GM12878 (cell line): Measurements from ENCODE around the gene ADGRD2. TPM values are rescaled to one million over a fixed set of nuclear protein-coding genes. Genes with fewer than 3 reads are reported as not detected.
A peak's percentile ranks its signal among the peaks of the same experiment; 100 is the strongest.

ENCODE experiments used
- ATAC-seq: fragments of 200-7000 bp; cut with Tn5 transposase; 3 replicates; pipeline ENCODE4 v1.9.1; 2020; ENCODE audit warnings: mild to moderate bottlenecking, moderate library complexity
- BruUV-seq: library from RNA; stranded (reverse); fragments of 400-500 nt; replicated peaks from 2 replicates; lab custom pipeline; 2021; lab: Mats Ljungman, UMichigan
- CTCF ChIA-PET: fragments of 300-600 bp; sonication (Branson Sonifier 250); formaldehyde crosslinking; extraction: SDS; loops from one replicate; lab custom pipeline; 2021; ENCODE audit warnings: inconsistent platforms; lab: Yijun Ruan, JAX
- POLR2A ChIA-PET: fragments of 350-600 bp; formaldehyde crosslinking; extraction: SDS; loops from one replicate; lab custom pipeline; 2021; ENCODE audit warnings: inconsistent platforms; lab: Charles Lee
- RAD21 ChIA-PET: fragments of 300-600 bp; sonication (Branson Sonifier 250); formaldehyde crosslinking; loops from one replicate; lab custom pipeline; 2023; ENCODE audit warnings: antibody characterized with exemption; ENCODE audit not compliant: unreplicated experiment; lab: Charles Lee
- SMC1A ChIA-PET: fragments of 300-600 bp; sonication (Branson Sonifier 250); formaldehyde crosslinking; loops from one replicate; lab custom pipeline; 2023; ENCODE audit not compliant: unreplicated experiment, uncharacterized antibody; lab: Charles Lee
- DNase-seq: peaks from one replicate; pipeline ENCODE4 v3.0.0-alpha.2; 2011; ENCODE audit warnings: low read depth, low spot score
- FAIRE-seq: peaks from 3 replicates; lab custom pipeline; 2011; peaks lifted over from hg19 to GRCh38; lab: Jason Lieb, UNC
- H2AFZ ChIP-seq: 2 replicates; pipeline ENCODE4 v1.6.0; 2011; ENCODE audit warnings: low read depth, low read length, control low read depth; ENCODE audit not compliant: control insufficient read depth
- H3K27ac ChIP-seq: 2 replicates; pipeline ENCODE4 v1.5.1; 2011; ENCODE audit warnings: control low read depth; ENCODE audit not compliant: control insufficient read depth, insufficient read depth
- H3K27me3 ChIP-seq, 2 experiments: replicated peaks in 1 of 2; 2 replicates each; pipeline versions ENCODE4 v1.6.0 to v1.6.1; 2011; ENCODE audit warnings: low read length in 1 of 2; ENCODE audit not compliant: control insufficient read depth in 2 of 2, insufficient read depth in 2 of 2
- H3K36me3 ChIP-seq, 2 experiments: 2 replicates each; pipeline ENCODE4 v1.5.1; 2011; ENCODE audit warnings: low read length in 1 of 2; ENCODE audit not compliant: control insufficient read depth in 2 of 2, insufficient read depth in 2 of 2
- H3K4me1 ChIP-seq: 2 replicates; pipeline ENCODE4 v1.6.1; 2011; ENCODE audit warnings: mild to moderate bottlenecking, low read length, moderate library complexity, mixed read lengths; ENCODE audit not compliant: control insufficient read depth, insufficient read depth
- H3K4me2 ChIP-seq: 2 replicates; pipeline ENCODE4 v1.6.0; 2011; ENCODE audit warnings: control low read depth; ENCODE audit not compliant: control insufficient read depth, insufficient read depth
- H3K4me3 ChIP-seq: fragments of 200-600 bp; sonication (generic); 2 replicates; pipeline ENCODE4 v1.5.1; 2016
- H3K79me2 ChIP-seq: 2 replicates; pipeline ENCODE4 v1.6.0; 2011; ENCODE audit warnings: low read length; ENCODE audit not compliant: control insufficient read depth, insufficient read depth
- H3K9ac ChIP-seq: 2 replicates; pipeline ENCODE4 v1.8.0; 2011; ENCODE audit warnings: low read length, control low read depth, mixed read lengths; ENCODE audit not compliant: control insufficient read depth, insufficient read depth
- H3K9me3 ChIP-seq: replicated peaks from 3 replicates; pipeline ENCODE4 v1.5.1; 2011; ENCODE audit warnings: mild to moderate bottlenecking, low read length; ENCODE audit not compliant: control insufficient read depth, insufficient read depth
- H4K20me1 ChIP-seq: 2 replicates; pipeline ENCODE4 v1.6.0; 2011; ENCODE audit not compliant: control insufficient read depth, insufficient read depth
- BHLHE40 ChIP-seq, 2 experiments: fragments of 450-650 bp in 1 of 2; IDR thresholded peaks; 2 replicates each; pipeline ENCODE4 v1.6.1; 2011 to 2017; ENCODE audit warnings: low read depth in 2 of 2, borderline replicate concordance in 1 of 2, improper control_type of control experiment in 1 of 2, low read length in 1 of 2, mild to moderate bottlenecking in 1 of 2
- HDGF ChIP-seq: fragments of 450-650 bp; IDR thresholded peaks from 2 replicates; pipeline ENCODE4 v1.6.1; 2016; ENCODE audit warnings: antibody characterized with exemption
- IRF4 ChIP-seq: IDR thresholded peaks from 2 replicates; pipeline ENCODE4 v1.6.1; 2011; ENCODE audit warnings: low read depth, low read length
- NFIC ChIP-seq: IDR thresholded peaks from 2 replicates; pipeline ENCODE4 v1.6.1; 2012; ENCODE audit warnings: low read depth, mild to moderate bottlenecking, inconsistent platforms, low read length, moderate library complexity
- SPI1 ChIP-seq: IDR thresholded peaks from 2 replicates; pipeline ENCODE4 v1.6.1; 2011; ENCODE audit warnings: low read depth, mild to moderate bottlenecking, low read length, moderate library complexity, borderline replicate concordance; ENCODE audit not compliant: insufficient read depth
- SRF ChIP-seq, 2 experiments: IDR thresholded peaks; 2 replicates each; pipeline ENCODE4 v1.6.1; 2011; ENCODE audit warnings: low read depth in 2 of 2, low read length in 2 of 2, mild to moderate bottlenecking in 1 of 2, moderate library complexity in 1 of 2
- ZNF217 ChIP-seq: fragments of 450-650 bp; IDR thresholded peaks from 2 replicates; pipeline ENCODE4 v1.6.1; 2017; ENCODE audit warnings: antibody characterized with exemption, mild to moderate bottlenecking
- WGBS: methylation state at CpG from one replicate; pipeline ENCODE4 v1.1.6; 2016; ENCODE audit warnings: low lambda C conversion rate; ENCODE audit not compliant: insufficient replicate concordance, insufficient coverage; ENCODE audit errors: missing lambda C conversion rate; 5-methylcytosine and 5-hydroxymethylcytosine counted together
- in situ Hi-C: fragments of 300-500 bp; cut with MboI; formaldehyde crosslinking; loops from 9 replicates; pipeline ENCODE4 v1.14.3; 2018; ENCODE audit warnings: mixed read lengths
- intact Hi-C: fragments of 100-400 bp; cut with micrococcal nuclease; formaldehyde crosslinking; loops from one replicate; pipeline ENCODE4 v1.14.2; 2022; ENCODE audit not compliant: unreplicated experiment
- polyA plus RNA-seq, 11 experiments: library from polyadenylated mRNA; depleted of rRNA in 4 of 11; unstranded in 6 of 11; stranded (reverse) in 5 of 11; fragments of >200 nt; fragmentation: Nextera tagmentation in 4 of 11; fragmentation: Illumina TruSeq in 1 of 11; extraction: Ambion mirVana in 4 of 11; extraction: Trizol in 1 of 11; gene quantifications; 1 replicate in 1 of 11; 2 replicates in 10 of 11; pipeline versions ENCODE4 v1.2.1 to v1.2.3, GENCODE V29; 2011 to 2016; ENCODE audit warnings: inconsistent platforms in 2 of 11, missing spikeins in 2 of 11, low read depth in 1 of 11
- total RNA-seq, 4 experiments: library from RNA; depleted of rRNA in 3 of 4; stranded (reverse); fragments of >200 nt in 3 of 4; fragmentation: Illumina TruSeq in 1 of 4; extraction: Trizol in 1 of 4; gene quantifications; 2 replicates each; pipeline versions ENCODE4 v1.2.1 to v1.2.3, GENCODE V29; 2013 to 2021

ADGRD2 gene
- total and polyA plus RNA-seq, 10 of the 15 experiments (the other 5 are each of a cell fraction or from before 2014, with no cell fraction given), result not detected

DNA sequence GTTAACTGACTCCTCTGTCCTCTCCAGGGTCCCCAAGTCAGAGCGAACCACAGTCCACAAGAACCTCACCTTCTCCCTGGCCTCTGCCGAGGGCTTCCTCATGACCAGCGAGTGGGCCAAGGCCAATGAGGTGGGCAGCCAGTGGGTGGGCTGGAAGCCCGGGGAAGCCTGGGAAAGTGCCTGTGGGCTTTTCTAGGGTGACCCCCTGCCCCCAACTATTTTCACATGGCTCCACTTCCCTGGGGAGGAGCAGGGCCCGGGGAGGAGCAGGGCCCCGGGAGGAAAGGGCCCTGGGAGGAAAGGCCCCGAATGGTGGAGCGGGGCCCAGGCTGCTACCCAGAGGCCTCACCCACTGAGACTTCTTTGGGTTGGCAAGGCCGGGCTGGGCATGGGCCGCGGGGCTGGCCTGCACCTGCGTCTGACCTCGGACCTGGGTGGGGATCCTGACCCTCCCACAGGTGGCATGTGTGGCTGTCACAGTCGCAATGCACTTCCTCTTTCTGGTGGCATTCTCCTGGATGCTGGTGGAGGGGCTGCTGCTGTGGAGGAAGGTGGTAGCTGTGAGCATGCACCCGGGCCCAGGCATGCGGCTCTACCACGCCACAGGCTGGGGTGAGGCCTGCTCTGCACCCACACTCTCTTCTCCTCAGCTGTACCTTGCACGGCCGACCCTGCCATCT, 17.9 kb downstream of the ADGRD2 start:
- peak; percentile 79 for TF ChIP-seq SPI1
- TF ChIP-seq NFIC, result no peak
- TF ChIP-seq IRF4, result no peak
- Histone ChIP-seq H3K4me3 (no peak overlapping the region), H3K27ac (no peak overlapping the region), H3K4me1 (no peaks in the 10 kb centered on the region), H3K4me2 (no peak overlapping the region), H4K20me1 (no peaks in the 10 kb centered on the region), H3K79me2 (no peaks in the 10 kb centered on the region), H2AFZ (no peak overlapping the region), H3K9ac (no peak overlapping the region), H3K27me3 (no peaks in the 10 kb centered on the region; a peak in 1 of 4 replicates), H3K36me3 (no peaks in the 10 kb centered on the region), H3K9me3 (no peaks in the 10 kb centered on the region)
- ChIA-PET POLR2A (no interaction called here), RAD21 (no interaction called here), SMC1A (no interaction called here), CTCF (no interaction called here)
- DNase-seq, result no peak
- ATAC-seq, result peak; percentile 37
- BruUV-seq, result no TSS peak
- WGBS, result 37% methylated on average over 19 of the region's 19 CpGs
- no peak for FAIRE-seq
- in situ Hi-C loops, result no loop called here
- intact Hi-C loops, result no loop called here

DNA sequence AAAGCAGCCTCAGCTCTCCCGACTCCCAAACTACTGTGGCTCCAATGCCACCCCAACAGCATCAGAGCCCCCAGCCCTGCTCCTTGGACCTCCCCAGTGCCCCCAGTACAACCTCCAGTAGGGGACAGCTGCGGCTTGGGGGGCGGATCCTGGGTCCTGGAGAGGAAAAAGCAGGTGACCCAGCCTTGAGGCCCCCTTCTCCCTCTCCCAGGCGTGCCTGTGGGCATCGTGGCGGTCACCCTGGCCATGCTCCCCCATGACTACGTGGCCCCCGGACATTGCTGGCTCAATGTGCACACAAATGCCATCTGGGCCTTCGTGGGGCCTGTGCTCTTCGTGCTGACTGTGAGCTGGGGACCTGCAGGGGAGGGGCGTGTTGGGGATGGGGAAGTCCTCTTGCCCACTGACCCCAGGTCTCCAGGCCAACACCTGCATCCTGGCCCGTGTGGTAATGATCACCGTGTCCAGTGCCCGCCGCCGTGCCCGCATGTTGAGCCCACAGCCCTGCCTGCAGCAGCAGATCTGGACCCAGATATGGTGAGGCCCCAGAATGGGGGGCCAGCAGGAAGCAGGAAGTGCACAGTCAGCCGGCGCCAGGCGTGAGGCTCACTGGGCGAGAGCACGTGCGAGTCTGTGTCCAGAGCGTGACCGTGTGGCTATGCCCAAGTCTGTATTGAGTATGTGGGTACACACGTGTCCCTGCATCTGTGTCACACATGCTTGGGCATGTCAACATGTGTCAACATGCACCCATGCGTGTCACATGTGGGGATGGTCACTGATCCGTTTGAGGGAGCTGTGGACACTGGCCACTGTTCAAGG, 19.0 kb downstream of the ADGRD2 start:
- no TSS peak for BruUV-seq
- H3K27ac ChIP-seq, result no peak overlapping the region
- FAIRE-seq (no peak), ATAC-seq (no peak; the same call in 2 of the 3 replicates), DNase-seq (no peak)
- H3K9me3 ChIP-seq, result no peaks in the 10 kb centered on the region
- SMC1A ChIA-PET, result no interaction called here
- H3K4me1 ChIP-seq, result no peaks in the 10 kb centered on the region
- no peak overlapping the region for H3K4me3 ChIP-seq
- no peak overlapping the region for H3K9ac ChIP-seq
- TF ChIP-seq SRF (IDR thresholded peaks at IDR 0.05; ENCODE audit: low read depth in 2 of 2, low read length in 2 of 2) (no peak), ZNF217 (no peak), BHLHE40 (IDR thresholded peaks at IDR 0.05; ENCODE audit: borderline replicate concordance in 1 of 2, low read depth in 2 of 2, low read length in 1 of 2) (peak in 1 of 2 experiments; percentile 55; a peak in 2 of 4 replicates), HDGF (no peak)
- H3K79me2 ChIP-seq, result no peaks in the 10 kb centered on the region
- no peak overlapping the region for H2AFZ ChIP-seq
- RAD21 ChIA-PET, result no interaction called here
- H3K27me3 ChIP-seq, result no peaks in the 10 kb centered on the region; a peak in 1 of 4 replicates
- POLR2A ChIA-PET, result no interaction called here
- H3K36me3 ChIP-seq, result no peaks in the 10 kb centered on the region
- in situ Hi-C loops (no loop called here), intact Hi-C loops (no loop called here)
- no peaks in the 10 kb centered on the region for H4K20me1 ChIP-seq
- H3K4me2 ChIP-seq, result no peak overlapping the region
- WGBS, result 34% methylated on average over 27 of the region's 28 CpGs
- CTCF ChIA-PET, result no interaction called here
